Lung (tissue), 12 donors: ENCODE results near the gene NKX2-2. TPM values are rescaled to one million over a fixed set of nuclear protein-coding genes. Genes with fewer than 3 reads are reported as not detected.

ENCODE experiments used
- ATAC-seq: fragments of 200-7000 bp; cut with Tn5 transposase; one replicate; pipeline ENCODE4 v1.9.1; 2020; ENCODE audit warnings: moderate number of reproducible peaks; ENCODE audit not compliant: insufficient read depth, low FRiP score
- DNase-seq, 3 donors: peaks; one replicate each; pipeline ENCODE4 v3.0.0-alpha.2; 2013 to 2017
- H3K27ac ChIP-seq, 2 donors: one replicate each; pipeline ENCODE4 v1.5.1; 2013; ENCODE audit warnings: mild to moderate bottlenecking in 2 of 2, moderate library complexity in 2 of 2, control low read depth in 1 of 2, inconsistent platforms in 1 of 2, low read depth in 1 of 2, low read length in 1 of 2
- H3K27me3 ChIP-seq, 3 donors: one replicate each; pipeline ENCODE4 v1.5.1; 2013; ENCODE audit warnings: low read length in 2 of 3; ENCODE audit not compliant: control insufficient read depth in 3 of 3, insufficient read depth in 3 of 3
- H3K36me3 ChIP-seq, 4 donors: one replicate each; pipeline ENCODE4 v1.5.1; 2013; ENCODE audit warnings: low read length in 4 of 4, mild to moderate bottlenecking in 1 of 4, moderate library complexity in 1 of 4; ENCODE audit not compliant: control insufficient read depth in 4 of 4, insufficient read depth in 4 of 4
- H3K4me1 ChIP-seq, 5 donors: one replicate each; pipeline ENCODE4 v1.5.1; 2013; ENCODE audit warnings: low read length in 5 of 5, mild to moderate bottlenecking in 2 of 5, moderate library complexity in 1 of 5; ENCODE audit not compliant: control insufficient read depth in 5 of 5, insufficient read depth in 5 of 5
- H3K4me3 ChIP-seq: one replicate; pipeline ENCODE4 v1.5.1; 2013; ENCODE audit warnings: mild to moderate bottlenecking, control low read depth, moderate library complexity
- H3K9ac ChIP-seq, 2 donors: one replicate each; pipeline ENCODE4 v1.5.1; 2013; ENCODE audit warnings: low read length in 2 of 2, control low read depth in 1 of 2; ENCODE audit not compliant: insufficient read depth in 1 of 2
- H3K9me3 ChIP-seq, 4 donors: one replicate each; pipeline ENCODE4 v1.5.1; 2013; ENCODE audit warnings: low read length in 3 of 4, mild to moderate bottlenecking in 1 of 4, moderate library complexity in 1 of 4; ENCODE audit not compliant: control insufficient read depth in 4 of 4, insufficient read depth in 3 of 4
- WGBS, 2 donors: extraction: QIAGEN DNeasy Blood & Tissue Kit; methylation state at CpG; one replicate each; pipeline ENCODE4 v1.1.7; 2013; 5-methylcytosine and 5-hydroxymethylcytosine counted together
- polyA plus RNA-seq, 2 donors: library from polyadenylated mRNA; stranded (reverse); fragments of 200-250 nt; gene quantifications; one replicate each; pipeline ENCODE4 v1.2.1, GENCODE V29; 2013
- total RNA-seq, 2 donors: library from RNA; depleted of rRNA in 1 of 2; stranded (reverse); fragments of >200 nt in 1 of 2; gene quantifications; one replicate each; pipeline ENCODE4 v1.2.1, GENCODE V29; 2014 to 2021
- TF ChIP-seq, protein P1 (sequence below): IDR thresholded peaks from 2 replicates; pipeline ENCODE4 v1.5.1; 2012; ENCODE audit warnings: mild to moderate bottlenecking; ENCODE audit errors: control extremely low read depth, extremely low read depth
- donor health status: control.
- donor health status: control.
- donor health status: Bipolar disorder and iron deficiency.
- donor health status: healthy.
- donor health status: DM: yes; HTN: yes; CAD: no.

The NKX2-2 gene
- total and polyA plus RNA-seq, 4 donors, result not detected

DNA sequence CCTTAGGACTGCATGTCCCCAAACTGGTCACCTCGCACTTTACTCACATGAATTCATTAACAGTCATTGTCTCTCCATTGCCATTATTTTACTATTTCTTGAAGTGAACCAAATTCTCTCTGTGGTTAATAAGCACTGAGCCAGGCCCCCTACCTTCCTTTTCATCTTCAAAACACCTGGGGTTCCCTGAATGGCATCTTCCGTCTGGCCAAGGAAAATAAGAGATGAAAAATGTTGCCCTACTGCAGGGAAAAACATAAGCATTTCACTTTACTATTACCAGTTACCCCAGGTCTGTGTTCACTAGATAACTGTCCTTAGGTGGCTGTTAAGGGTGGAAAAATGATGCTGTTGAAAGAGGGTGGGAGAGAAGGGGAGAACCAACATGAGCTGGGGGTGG, 10.0 kb upstream of the NKX2-2 start:
- H3K4me3 ChIP-seq, result no peak overlapping the region
- DNase-seq, result no peak
- ATAC-seq, result no peak
- no peaks in the 10 kb centered on the region for H3K9me3 ChIP-seq
- WGBS, 2 donors, result 12 to 15% methylated on average over 2 of the region's 2 CpGs
- TF ChIP-seq, protein P1, sequence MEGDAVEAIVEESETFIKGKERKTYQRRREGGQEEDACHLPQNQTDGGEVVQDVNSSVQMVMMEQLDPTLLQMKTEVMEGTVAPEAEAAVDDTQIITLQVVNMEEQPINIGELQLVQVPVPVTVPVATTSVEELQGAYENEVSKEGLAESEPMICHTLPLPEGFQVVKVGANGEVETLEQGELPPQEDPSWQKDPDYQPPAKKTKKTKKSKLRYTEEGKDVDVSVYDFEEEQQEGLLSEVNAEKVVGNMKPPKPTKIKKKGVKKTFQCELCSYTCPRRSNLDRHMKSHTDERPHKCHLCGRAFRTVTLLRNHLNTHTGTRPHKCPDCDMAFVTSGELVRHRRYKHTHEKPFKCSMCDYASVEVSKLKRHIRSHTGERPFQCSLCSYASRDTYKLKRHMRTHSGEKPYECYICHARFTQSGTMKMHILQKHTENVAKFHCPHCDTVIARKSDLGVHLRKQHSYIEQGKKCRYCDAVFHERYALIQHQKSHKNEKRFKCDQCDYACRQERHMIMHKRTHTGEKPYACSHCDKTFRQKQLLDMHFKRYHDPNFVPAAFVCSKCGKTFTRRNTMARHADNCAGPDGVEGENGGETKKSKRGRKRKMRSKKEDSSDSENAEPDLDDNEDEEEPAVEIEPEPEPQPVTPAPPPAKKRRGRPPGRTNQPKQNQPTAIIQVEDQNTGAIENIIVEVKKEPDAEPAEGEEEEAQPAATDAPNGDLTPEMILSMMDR, result no peak
- peaks cover 33 to 88% (median 75%) of the 10 kb centered on the region in 3 donors for H3K27me3 ChIP-seq
- H3K36me3 ChIP-seq, result no peaks in the 10 kb centered on the region
- H3K9ac ChIP-seq, result no peak overlapping the region
- H3K27ac ChIP-seq, result no peak overlapping the region
- H3K4me1 ChIP-seq, result peaks cover 0 to 15% (median 0%) of the 10 kb centered on the region in 5 donors

DNA sequence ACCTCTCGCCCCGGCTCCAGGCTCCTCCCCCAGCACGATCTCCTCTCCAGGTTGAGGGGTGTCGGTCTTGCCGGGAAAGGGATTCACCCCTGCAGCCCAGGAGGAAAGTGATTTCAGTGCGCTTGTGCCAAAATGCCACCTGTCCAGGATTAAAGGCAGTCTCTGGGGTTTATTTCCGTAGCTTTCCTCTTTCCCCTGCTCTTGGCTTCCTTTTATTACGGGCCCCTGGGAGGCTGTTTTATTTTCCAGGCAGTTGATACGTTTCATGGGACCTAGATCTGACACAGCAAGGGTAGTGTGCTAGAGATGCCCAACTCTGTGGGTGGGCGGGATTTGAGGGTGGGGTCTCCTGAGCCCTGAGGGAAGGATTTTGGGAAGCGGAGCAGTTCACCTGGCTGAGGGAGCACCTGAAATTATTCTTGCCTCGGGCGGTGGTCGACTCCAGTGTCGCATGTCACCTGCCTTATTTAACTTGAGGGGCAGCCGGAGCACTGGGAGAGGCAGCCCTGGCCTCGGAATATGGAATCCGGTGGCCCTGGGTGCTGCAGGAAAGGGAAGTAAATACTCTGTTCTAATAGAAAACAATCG, 9.5 kb upstream of the NKX2-2 start:
- no peaks in the 10 kb centered on the region for H3K9me3 ChIP-seq
- peaks cover 33 to 88% (median 77%) of the 10 kb centered on the region in 3 donors for H3K27me3 ChIP-seq
- DNase-seq (no peak), ATAC-seq (no peak)
- H3K4me1 ChIP-seq, result peaks cover 0 to 15% (median 0%) of the 10 kb centered on the region in 5 donors
- 4 to 6% methylated on average over 19 of the region's 19 CpGs for WGBS, 2 donors
- H3K36me3 ChIP-seq, result no peaks in the 10 kb centered on the region
- TF ChIP-seq, protein P1, result no peak
- H3K27ac ChIP-seq, result no peak overlapping the region
- no peak overlapping the region for H3K9ac ChIP-seq
- H3K4me3 ChIP-seq, result no peak overlapping the region

DNA sequence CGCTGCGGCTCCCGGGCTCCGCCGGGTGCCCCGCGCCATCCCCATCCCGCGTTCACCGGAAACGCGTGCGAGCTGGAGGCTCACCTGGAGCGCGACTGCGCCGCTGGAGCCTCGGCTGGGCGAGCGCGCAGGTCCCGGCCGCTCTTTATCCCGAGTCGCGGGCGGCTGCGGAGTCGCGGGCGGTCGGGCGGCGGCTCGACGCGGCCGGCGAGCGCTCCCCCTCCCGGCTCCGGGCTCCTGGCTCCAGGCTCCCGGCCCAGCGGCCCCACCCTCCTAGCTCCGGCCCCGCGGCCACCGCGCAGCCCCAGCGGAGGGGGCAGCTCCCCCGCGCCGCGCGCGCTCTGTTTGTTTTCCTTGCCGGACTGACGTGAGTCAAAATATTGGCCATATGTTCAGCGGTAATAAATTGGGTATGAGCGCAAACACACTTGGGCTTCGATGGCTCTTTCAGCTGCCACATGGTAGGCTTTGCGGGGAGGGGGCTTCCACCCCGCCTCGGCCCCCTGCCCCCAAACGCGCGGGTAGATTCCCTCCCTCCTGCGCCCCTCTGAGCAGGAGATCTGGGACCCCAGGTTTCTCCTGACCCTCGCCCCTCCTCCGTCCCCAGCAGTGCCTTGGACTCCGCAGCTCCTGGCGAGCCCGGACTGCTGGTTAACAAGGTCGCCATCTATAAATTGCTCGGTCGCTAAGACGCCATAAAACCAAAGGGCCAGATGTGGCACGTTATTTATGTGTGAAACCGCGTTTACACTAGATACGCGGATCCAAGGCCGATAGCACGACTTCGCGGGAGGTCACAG, 8.8 kb upstream of the NKX2-2 start:
- DNase-seq, result peak in 1 of 3 donors; percentile 17
- H3K4me3 ChIP-seq, result no peak overlapping the region

More for the DNA sequence above, 8.8 kb upstream of the NKX2-2 start:
- H3K9ac ChIP-seq, result no peak overlapping the region
- TF ChIP-seq, protein P1, result no peak
- H3K9me3 ChIP-seq, result no peaks in the 10 kb centered on the region
- WGBS, 2 donors, result 2% methylated on average over 73 to 86 of the region's 86 CpGs
- ATAC-seq, result no peak
- H3K36me3 ChIP-seq, result no peaks in the 10 kb centered on the region
- H3K27me3 ChIP-seq, result peaks cover 33 to 88% (median 84%) of the 10 kb centered on the region in 3 donors
- peaks cover 0 to 15% (median 0%) of the 10 kb centered on the region in 5 donors for H3K4me1 ChIP-seq
- no peak overlapping the region for H3K27ac ChIP-seq
